ENCODE results near the gene C19orf25. TPM values are rescaled to one million over a fixed set of nuclear protein-coding genes. Genes with fewer than 3 reads are reported as not detected.
A peak's percentile ranks its signal among the peaks of the same experiment; 100 is the strongest.

The C19orf25 gene
- total RNA-seq, 1 donor from 2014 or later = 28.5 TPM

GRCh38 chr19:1457892-1458291 lies 21.1 kb downstream of the C19orf25 start:
- DNase-seq (no peak), ATAC-seq (no peak)
- Histone ChIP-seq H3K27ac (no peak overlapping the region), H3K27me3 (ENCODE audit: low read depth) (peaks cover 56% of the 10 kb centered on the region), H3K4me3 (no peak overlapping the region), H3K36me3 (no peaks in the 10 kb centered on the region), H3K4me1 (peaks cover 21% of the 10 kb centered on the region), H3K9me3 (no peaks in the 10 kb centered on the region)
- no peak for TF ChIP-seq CTCF (IDR thresholded peaks at IDR 0.05)
- intact Hi-C loops (cut with DNase I) = no loop called here

GRCh38 chr19:1457031-1457739 lies 21.8 kb downstream of the C19orf25 start:
- no peak for ATAC-seq
- Histone ChIP-seq H3K27ac (no peak overlapping the region), H3K4me3 (no peak overlapping the region), H3K4me1 (peaks cover 21% of the 10 kb centered on the region), H3K27me3 (ENCODE audit: low read depth) (peaks cover 63% of the 10 kb centered on the region), H3K36me3 (no peaks in the 10 kb centered on the region), H3K9me3 (no peaks in the 10 kb centered on the region)
- DNase-seq = no peak
- TF ChIP-seq CTCF (IDR thresholded peaks at IDR 0.05) = no peak
- intact Hi-C loops (cut with DNase I) = no loop called here

GRCh38 chr19:1456121-1456900 lies 22.7 kb downstream of the C19orf25 start:
- Histone ChIP-seq H3K27ac (no peak overlapping the region), H3K27me3 (ENCODE audit: low read depth) (peaks cover 72% of the 10 kb centered on the region), H3K36me3 (no peaks in the 10 kb centered on the region), H3K4me1 (peaks cover 21% of the 10 kb centered on the region), H3K4me3 (no peak overlapping the region), H3K9me3 (no peaks in the 10 kb centered on the region)
- ATAC-seq (peak in 1 of 2 donors; percentile 1), DNase-seq (no peak)
- TF ChIP-seq CTCF (IDR thresholded peaks at IDR 0.05) = no peak
- intact Hi-C loops (cut with DNase I) = no loop called here

GRCh38 chr19:1455336-1456120 lies 23.5 kb downstream of the C19orf25 start:
- intact Hi-C loops (cut with DNase I) = no loop called here
- no peak for DNase-seq
- TF ChIP-seq CTCF (IDR thresholded peaks at IDR 0.05) = no peak
- H3K4me1 ChIP-seq = peaks cover 21% of the 10 kb centered on the region
- H3K4me3 ChIP-seq = no peak overlapping the region
- no peak overlapping the region for H3K27ac ChIP-seq
- peaks cover 79% of the 10 kb centered on the region for H3K27me3 ChIP-seq (ENCODE audit: low read depth)
- peak; percentile 50 to 57 for ATAC-seq
- no peaks in the 10 kb centered on the region for H3K36me3 ChIP-seq
- H3K9me3 ChIP-seq = no peaks in the 10 kb centered on the region

- TF ChIP-seq CTCF (IDR thresholded peaks at IDR 0.05) = no peak
Observed at GRCh38 chr19:1455002-1455335, 24.0 kb downstream of the C19orf25 start.

More at GRCh38 chr19:1455002-1455335, 24.0 kb downstream of the C19orf25 start:
- DNase-seq = no peak
- Histone ChIP-seq H3K4me3 (no peak overlapping the region), H3K4me1 (peaks cover 21% of the 10 kb centered on the region), H3K27ac (no peak overlapping the region), H3K9me3 (no peaks in the 10 kb centered on the region), H3K27me3 (ENCODE audit: low read depth) (peaks cover 85% of the 10 kb centered on the region), H3K36me3 (no peaks in the 10 kb centered on the region)
- ATAC-seq = no peak
- intact Hi-C loops (cut with DNase I) = no loop called here

Measured in lower lobe of right lung (tissue), 2 donors.